Fibroblast of pulmonary artery (primary cell): Measurements from ENCODE around the gene PLSCR1.

Source experiments
- DNase-seq: peaks from one replicate; pipeline ENCODE4 v3.0.0-alpha.2; 2010; ENCODE audit warnings: low read depth
- H3K4me3 ChIP-seq: replicated peaks from 2 replicates; pipeline ENCODE4 v1.5.1; 2011; ENCODE audit warnings: low read depth, mild to moderate bottlenecking, control low read depth, low read length, moderate library complexity
- TF ChIP-seq, protein P1 (sequence below): IDR thresholded peaks from 2 replicates; pipeline ENCODE4 v1.5.1; 2011; ENCODE audit warnings: mild to moderate bottlenecking, control low read depth, low read length, inconsistent platforms; ENCODE audit errors: missing control alignments

The PLSCR1 gene

DNA sequence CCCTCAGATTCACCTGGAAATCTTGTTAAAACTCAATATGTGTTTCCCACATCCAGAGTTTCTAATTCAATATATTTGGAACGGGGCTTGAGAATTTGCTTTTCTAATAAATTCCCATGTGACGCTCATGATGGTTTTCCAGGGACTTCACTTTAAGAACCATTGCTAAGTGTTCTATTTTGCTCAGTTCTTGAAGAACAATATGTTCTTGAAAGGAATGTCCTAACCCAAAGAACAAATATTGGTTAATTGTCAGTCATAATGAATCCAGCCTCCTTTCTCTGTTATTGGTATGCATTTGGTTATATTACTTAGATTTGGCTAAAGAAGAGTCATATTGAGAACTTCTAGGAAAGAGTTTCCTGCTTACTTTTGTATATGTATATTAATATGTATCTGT is 70.7 kb downstream of the PLSCR1 start:
- TF ChIP-seq, protein P1, sequence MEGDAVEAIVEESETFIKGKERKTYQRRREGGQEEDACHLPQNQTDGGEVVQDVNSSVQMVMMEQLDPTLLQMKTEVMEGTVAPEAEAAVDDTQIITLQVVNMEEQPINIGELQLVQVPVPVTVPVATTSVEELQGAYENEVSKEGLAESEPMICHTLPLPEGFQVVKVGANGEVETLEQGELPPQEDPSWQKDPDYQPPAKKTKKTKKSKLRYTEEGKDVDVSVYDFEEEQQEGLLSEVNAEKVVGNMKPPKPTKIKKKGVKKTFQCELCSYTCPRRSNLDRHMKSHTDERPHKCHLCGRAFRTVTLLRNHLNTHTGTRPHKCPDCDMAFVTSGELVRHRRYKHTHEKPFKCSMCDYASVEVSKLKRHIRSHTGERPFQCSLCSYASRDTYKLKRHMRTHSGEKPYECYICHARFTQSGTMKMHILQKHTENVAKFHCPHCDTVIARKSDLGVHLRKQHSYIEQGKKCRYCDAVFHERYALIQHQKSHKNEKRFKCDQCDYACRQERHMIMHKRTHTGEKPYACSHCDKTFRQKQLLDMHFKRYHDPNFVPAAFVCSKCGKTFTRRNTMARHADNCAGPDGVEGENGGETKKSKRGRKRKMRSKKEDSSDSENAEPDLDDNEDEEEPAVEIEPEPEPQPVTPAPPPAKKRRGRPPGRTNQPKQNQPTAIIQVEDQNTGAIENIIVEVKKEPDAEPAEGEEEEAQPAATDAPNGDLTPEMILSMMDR: no peak
- no peak overlapping the region for H3K4me3 ChIP-seq

DNA sequence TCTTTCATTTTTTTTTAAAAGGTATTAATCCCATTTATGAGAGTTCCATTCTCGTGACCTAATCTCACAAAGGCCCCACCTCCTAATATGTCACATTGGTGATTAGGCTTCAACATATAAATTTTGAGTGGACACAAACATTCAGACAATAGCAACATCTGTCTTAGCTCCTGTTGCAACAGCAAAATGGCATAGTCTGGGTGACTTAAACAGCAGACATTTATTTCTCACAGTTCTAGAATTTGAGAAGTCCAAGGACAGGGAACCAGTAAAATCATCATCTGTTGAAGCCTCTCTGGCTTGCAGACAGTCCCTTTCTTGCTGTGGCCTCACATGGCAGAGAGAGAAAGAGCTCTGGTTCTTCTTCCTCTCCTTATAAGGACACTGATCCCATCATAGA is 71.8 kb downstream of the PLSCR1 start:
- H3K4me3 ChIP-seq: no peak overlapping the region
- TF ChIP-seq, protein P1: no peak
- DNase-seq: no peak

More for the DNA sequence above, 70.7 kb downstream of the PLSCR1 start:
- no peak for DNase-seq

DNA sequence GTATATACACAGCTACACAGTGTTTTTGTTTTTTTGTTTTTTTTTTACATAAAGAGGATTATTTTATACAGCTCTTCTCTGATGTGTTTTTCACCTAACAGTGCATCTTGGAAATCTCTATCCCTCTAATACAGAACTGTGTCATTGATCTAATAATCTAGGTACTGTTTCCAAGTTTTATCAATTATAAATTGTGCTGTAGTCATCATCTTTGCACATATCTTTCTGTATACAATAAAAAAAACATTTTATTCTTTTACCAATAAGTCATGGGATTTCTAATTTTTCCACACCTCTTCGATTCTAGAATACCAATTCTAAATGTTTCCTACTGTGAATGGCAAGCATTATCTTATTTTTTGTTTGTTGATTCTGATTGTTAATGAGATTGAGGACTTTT is 73.4 kb downstream of the PLSCR1 start:
- TF ChIP-seq, protein P1: no peak
- DNase-seq: no peak
- H3K4me3 ChIP-seq: no peak overlapping the region

DNA sequence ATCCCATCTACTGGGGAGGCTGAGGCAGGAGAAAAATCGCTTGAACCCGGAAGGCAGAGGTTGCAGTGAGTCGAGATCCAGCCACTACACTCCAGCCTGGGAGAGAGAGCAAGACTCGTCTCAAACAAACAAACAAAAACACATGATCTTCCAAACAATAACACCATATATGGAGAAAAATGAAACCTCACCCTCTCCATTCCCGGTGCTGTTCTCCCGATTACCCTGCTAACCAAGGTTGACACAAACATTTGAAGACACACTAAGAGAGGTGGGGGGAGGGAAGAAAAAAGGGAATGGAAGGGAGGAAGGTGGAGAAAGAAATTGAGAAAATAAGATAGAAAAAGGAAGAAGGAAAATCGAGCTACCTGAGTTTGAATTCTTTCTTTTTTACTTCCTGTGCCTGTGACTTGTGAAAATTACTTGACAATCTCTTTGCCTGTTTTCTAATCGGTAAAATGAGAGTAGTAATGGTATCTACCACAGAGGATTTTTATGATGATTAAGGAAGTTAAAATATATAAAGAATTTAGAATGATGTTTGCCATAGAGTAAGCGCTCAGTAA is 73.9 kb downstream of the PLSCR1 start:
- TF ChIP-seq, protein P1: no peak
- no peak overlapping the region for H3K4me3 ChIP-seq
- DNase-seq: no peak

DNA sequence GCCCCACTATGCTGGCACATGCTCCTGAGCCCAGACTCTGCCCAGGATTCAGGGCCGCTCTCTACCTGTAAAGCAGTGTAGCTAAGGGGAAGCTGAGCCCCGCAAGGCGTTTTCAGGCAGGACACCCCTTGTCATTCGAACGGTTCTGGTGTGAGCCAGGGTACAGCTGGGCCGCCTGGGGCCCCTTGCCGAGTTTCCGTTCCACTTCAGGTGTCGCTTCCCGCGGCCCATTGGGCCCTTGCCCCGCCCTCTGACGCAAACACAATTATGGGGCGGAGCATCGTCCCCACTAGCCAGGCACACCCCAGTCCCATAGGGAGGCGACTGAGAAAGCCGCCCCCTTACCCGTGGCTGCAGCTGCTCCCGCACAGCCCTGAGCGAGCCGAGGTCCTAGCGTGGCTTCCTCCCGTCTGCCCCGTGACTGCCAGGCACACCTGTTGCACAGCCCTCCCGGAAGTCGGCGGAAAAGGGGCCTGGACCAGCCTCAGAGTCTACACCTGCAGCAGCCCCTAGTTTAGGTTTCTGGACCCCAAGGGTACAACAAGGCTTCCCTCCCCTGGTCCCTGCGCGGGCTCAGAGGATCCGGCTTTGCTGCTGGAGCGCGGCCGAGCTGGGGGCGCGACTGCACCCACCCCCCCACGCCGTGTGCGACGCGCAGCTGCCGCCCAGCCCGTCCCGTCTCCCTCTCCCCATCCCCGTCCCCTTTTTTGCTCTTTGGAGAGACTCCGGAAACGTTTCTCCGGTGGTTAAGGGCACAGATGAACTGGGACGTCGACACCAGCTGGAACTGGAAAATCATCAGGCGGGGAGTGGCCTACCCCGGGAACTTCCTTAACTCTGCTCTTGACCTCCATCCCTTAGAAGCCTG is 75.0 kb downstream of the PLSCR1 start, which contains the start of gene PLSCR2:
Gene PLSCR2 (minus strand): TSS at position 412 of the 868 bp plus-strand sequence. CDS start 9,657 bp downstream, outside the sequence.
- TF ChIP-seq, protein P1: no peak
- DNase-seq: no peak
- peak within 1 kb of the TSS; percentile 47 for H3K4me3 ChIP-seq

DNA sequence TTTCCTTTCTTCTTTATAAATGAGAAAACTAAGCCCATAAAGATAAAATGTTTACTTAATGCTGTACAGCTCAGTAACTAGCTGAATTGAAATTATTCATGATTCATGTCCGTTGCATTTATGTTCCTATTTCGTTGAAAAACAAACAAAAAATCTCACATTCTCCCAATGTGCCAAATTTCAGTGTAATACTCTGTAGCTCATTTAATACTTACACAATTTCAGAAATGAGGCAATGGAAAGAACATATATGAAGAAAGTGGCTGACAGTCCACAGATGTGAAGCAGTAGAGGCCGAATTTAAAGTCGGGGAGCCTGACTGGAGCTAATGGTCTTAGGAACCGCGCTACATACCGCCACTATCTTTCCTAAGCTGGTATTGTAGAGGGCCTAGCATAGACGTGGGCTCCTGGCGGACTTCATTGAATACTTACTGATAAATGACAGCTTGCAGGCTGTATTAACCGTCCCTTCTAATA is 75.7 kb downstream of the PLSCR1 start:
- peak; percentile 42 for DNase-seq
- H3K4me3 ChIP-seq: no peak overlapping the region
- TF ChIP-seq, protein P1: no peak
